ENCODE measurements around the gene STXBP5L.
"Not testable (repeated sequence)": the region's sequence is repeated elsewhere in the genome, so short reads cannot be mapped to it uniquely, and the experiment has no call there.

Gene STXBP5L

GRCh38 chr3:121431726-121432517, 523.9 kb downstream of the STXBP5L start:
- no peak overlapping the region for H3K27ac ChIP-seq

GRCh38 chr3:121436074-121436473, 528.1 kb downstream of the STXBP5L start:
- DNase-seq (ENCODE audit: low spot score), result no peak
- no peak overlapping the region for H3K27ac ChIP-seq
- TF ChIP-seq, protein P1, sequence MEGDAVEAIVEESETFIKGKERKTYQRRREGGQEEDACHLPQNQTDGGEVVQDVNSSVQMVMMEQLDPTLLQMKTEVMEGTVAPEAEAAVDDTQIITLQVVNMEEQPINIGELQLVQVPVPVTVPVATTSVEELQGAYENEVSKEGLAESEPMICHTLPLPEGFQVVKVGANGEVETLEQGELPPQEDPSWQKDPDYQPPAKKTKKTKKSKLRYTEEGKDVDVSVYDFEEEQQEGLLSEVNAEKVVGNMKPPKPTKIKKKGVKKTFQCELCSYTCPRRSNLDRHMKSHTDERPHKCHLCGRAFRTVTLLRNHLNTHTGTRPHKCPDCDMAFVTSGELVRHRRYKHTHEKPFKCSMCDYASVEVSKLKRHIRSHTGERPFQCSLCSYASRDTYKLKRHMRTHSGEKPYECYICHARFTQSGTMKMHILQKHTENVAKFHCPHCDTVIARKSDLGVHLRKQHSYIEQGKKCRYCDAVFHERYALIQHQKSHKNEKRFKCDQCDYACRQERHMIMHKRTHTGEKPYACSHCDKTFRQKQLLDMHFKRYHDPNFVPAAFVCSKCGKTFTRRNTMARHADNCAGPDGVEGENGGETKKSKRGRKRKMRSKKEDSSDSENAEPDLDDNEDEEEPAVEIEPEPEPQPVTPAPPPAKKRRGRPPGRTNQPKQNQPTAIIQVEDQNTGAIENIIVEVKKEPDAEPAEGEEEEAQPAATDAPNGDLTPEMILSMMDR (conservative IDR thresholded peaks at IDR 0.05; ENCODE audit: low read depth), result no peak
- POLR2A ChIA-PET (ENCODE audit: low non-redundant PET), result no interaction called here
- CTCF ChIA-PET, result no interaction called here

More at GRCh38 chr3:121431726-121432517, 523.9 kb downstream of the STXBP5L start:
- CTCF ChIA-PET, result interaction anchor here (0.6 kb wide), 1 partner anchor 32 kb away, joined by 3 read pairs; no protein-coding TSS in a partner anchor
- no peak for DNase-seq (ENCODE audit: low spot score)
- TF ChIP-seq, protein P1 (conservative IDR thresholded peaks at IDR 0.05; ENCODE audit: low read depth), result no peak
- POLR2A ChIA-PET (ENCODE audit: low non-redundant PET), result no interaction called here

- ChIA-PET CTCF (interaction anchor here (0.6 kb wide), 1 partner anchor 265 kb away, joined by 3 read pairs; no protein-coding TSS in a partner anchor), POLR2A (ENCODE audit: low non-redundant PET) (no interaction called here)
- H3K27ac ChIP-seq, result no peak overlapping the region
- DNase-seq (ENCODE audit: low spot score), result no peak
- TF ChIP-seq, protein P1 (conservative IDR thresholded peaks at IDR 0.05; ENCODE audit: low read depth), result no peak
These were observed 528.6 kb downstream of the STXBP5L start for GRCh38 chr3:121436641-121437040.

- DNase-seq (ENCODE audit: low spot score), result no peak
- ChIA-PET POLR2A (ENCODE audit: low non-redundant PET) (no interaction called here), CTCF (interaction anchor here (0.6 kb wide), 1 partner anchor 227 kb away, joined by 4 read pairs; no protein-coding TSS in a partner anchor)
- H3K27ac ChIP-seq, result no peak overlapping the region
- TF ChIP-seq, protein P1 (conservative IDR thresholded peaks at IDR 0.05; ENCODE audit: low read depth), result no peak
These were observed 535.5 kb downstream of the STXBP5L start for GRCh38 chr3:121443456-121443855.

DNA sequence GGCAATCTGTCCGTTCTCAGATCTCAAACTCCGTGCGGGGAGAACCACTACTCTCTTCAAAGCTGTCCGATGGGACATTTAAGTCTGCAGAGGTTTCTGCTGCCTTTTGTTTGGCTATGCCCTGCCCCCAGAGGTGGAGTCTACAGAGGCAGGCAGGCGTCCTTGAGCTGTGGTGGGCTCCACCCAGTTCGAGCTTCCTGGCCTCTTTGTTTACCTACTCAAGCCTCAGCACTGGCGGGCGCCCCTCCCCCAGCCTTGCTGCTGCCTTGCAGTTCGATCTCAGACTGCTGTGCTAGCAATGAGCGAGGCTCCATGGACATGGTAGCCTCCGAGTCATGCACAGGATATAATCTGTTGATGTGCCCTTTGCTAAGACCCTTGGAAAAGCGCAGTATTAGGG, 543.7 kb downstream of the STXBP5L start:
- POLR2A ChIA-PET (ENCODE audit: low non-redundant PET); DNase-seq (ENCODE audit: low spot score); H3K27ac ChIP-seq; CTCF ChIA-PET: not testable (repeated sequence)

- CTCF ChIA-PET, result no interaction called here
- DNase-seq (ENCODE audit: low spot score), result no peak
- no peak overlapping the region for H3K27ac ChIP-seq
- POLR2A ChIA-PET (ENCODE audit: low non-redundant PET), result no interaction called here
- TF ChIP-seq, protein P1 (conservative IDR thresholded peaks at IDR 0.05; ENCODE audit: low read depth), result no peak
These were observed 554.6 kb downstream of the STXBP5L start for GRCh38 chr3:121462565-121462964.

DNA sequence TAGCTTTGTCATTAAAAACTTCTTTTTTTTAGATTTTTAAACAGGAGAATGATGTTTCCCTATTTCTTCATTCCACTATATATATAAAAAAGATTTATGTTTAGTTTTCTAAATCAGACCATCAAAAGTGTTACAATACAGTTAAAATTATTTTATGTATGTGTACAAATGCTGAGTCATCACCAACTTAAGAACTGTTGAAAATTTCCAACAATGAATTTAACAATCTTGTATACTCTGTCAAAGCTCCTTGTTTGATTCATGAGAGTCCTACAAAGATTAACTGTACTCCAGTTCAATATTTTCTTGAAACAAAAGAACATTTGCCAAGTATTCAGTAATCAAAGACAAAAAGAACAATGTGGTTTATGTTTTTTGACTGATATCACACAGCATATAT, 555.7 kb downstream of the STXBP5L start:
- no peak for DNase-seq (ENCODE audit: low spot score)
- TF ChIP-seq, protein P1 (conservative IDR thresholded peaks at IDR 0.05; ENCODE audit: low read depth), result no peak
- POLR2A ChIA-PET (ENCODE audit: low non-redundant PET), result no interaction called here
- H3K27ac ChIP-seq, result no peak overlapping the region
- CTCF ChIA-PET, result interaction anchor here (0.6 kb wide), 1 partner anchor 31 kb away, joined by 3 read pairs; no protein-coding TSS in a partner anchor
